OCI-LY3 (cell line): Measurements from ENCODE around the gene GZMM.

Experiments used
- CTCF ChIP-seq: fragments of 200-600, 300-600 bp; sonication (generic); IDR thresholded peaks from 2 replicates; pipeline ENCODE4 v1.5.1; 2014; ENCODE audit warnings: antibody characterized with exemption, low read length, low read depth
- EZH2phosphoT487 ChIP-seq: fragments of 200-600 bp; shearing (Covaris generic); IDR thresholded peaks from 2 replicates; pipeline ENCODE4 v1.6.1; 2018; ENCODE audit warnings: antibody characterized with exemption, mixed run types, low read depth

- no peak for TF ChIP-seq CTCF
- no peak for TF ChIP-seq EZH2phosphoT487
These were observed 26.4 kb downstream of the GZMM start for GRCh38 chr19:570251-570686.
